HK-2 (cell line): Measurements from ENCODE around the gene RBX1.

ENCODE experiments used
- DNase-seq: peaks from one replicate; pipeline ENCODE4 v3.0.0-alpha.2; 2018; ENCODE audit not compliant: unreplicated experiment

The RBX1 gene

DNA sequence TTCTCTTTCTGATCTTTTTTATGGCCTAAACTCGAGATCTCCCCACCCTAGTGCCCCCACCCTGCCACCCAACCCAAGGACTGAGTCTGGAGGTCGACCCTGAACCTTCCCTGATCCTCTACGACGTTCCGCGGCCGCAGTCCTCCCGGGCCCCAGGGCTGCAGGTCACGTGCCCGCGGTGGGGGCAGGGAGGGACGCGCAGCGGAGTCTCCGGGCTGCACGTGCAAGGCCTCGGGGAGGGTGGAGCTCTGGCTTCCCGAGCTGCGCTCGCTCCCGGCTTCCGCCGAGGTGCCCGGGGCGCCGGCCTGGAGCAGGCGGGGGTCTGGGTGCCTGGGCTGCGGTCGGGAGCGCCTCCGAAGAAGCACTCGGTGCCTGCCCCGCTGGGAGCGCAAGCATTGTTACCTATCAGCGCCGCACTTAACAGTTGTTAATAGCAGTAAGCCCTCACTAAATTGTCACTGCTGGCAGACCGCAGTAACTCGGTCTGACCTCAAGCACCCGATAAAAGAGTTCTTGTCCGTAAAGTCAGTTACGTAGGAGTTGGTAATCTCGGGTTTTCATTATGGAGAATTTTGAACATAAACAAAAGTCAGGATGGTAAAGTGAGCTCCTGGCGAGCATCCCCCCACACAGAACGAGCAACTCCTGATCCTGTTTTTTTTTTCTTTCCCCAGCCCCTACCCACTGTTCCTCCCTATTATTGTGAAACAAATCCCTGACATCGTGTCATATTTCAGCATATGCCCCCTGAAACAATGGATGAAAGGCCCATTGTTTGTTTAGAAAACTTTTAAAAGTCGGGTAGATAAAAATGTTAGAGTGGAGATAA is 71.5 kb downstream of the RBX1 start:
- no peak for DNase-seq
